H1 (cell line): ENCODE data around the gene POLR1D. TPM values are rescaled to one million over a fixed set of nuclear protein-coding genes. Genes with fewer than 3 reads are reported as not detected.

ENCODE experiments used
- JUN ChIP-seq: IDR thresholded peaks from 2 replicates; pipeline ENCODE4 v1.6.1; 2011; ENCODE audit warnings: low read depth, mild to moderate bottlenecking, improper control_type of control experiment, low read length
- SIX5 ChIP-seq: IDR thresholded peaks from 2 replicates; pipeline ENCODE4 v1.6.1; 2011; ENCODE audit warnings: mild to moderate bottlenecking, low read depth, low read length
- TAF7 ChIP-seq: optimal IDR thresholded peaks from 2 replicates; pipeline ENCODE3; 2011; ENCODE audit warnings: low read depth, mild to moderate bottlenecking, inconsistent platforms, low read length, moderate library complexity, borderline replicate concordance
- polyA plus RNA-seq, 7 experiments: library from polyadenylated mRNA; depleted of rRNA in 3 of 7; stranded (reverse) in 5 of 7; unstranded in 2 of 7; fragments of >200 nt in 5 of 7; fragments of 200-250 nt in 2 of 7; gene quantifications; 1 replicate in 5 of 7; 2 replicates in 1 of 7; 4 replicates in 1 of 7; pipeline versions ENCODE4 v1.2.1 to v1.2.3, GENCODE V29; 2011 to 2013; ENCODE audit warnings: missing spikeins in 2 of 7, mixed read lengths in 2 of 7
- total RNA-seq: library from RNA; stranded (reverse); fragmentation: NEBNext Ultra II Directional; extraction: Animal tissue kit (Norgen Biotek cat#: 25700); gene quantifications from 2 replicates; pipeline ENCODE4 v1.2.1, GENCODE V29; 2021

Gene POLR1D
- total and polyA plus RNA-seq, 2 of the 8 experiments (the other 6 are each of a cell fraction or from before 2014, with no cell fraction given), result 226 to 232 TPM

DNA sequence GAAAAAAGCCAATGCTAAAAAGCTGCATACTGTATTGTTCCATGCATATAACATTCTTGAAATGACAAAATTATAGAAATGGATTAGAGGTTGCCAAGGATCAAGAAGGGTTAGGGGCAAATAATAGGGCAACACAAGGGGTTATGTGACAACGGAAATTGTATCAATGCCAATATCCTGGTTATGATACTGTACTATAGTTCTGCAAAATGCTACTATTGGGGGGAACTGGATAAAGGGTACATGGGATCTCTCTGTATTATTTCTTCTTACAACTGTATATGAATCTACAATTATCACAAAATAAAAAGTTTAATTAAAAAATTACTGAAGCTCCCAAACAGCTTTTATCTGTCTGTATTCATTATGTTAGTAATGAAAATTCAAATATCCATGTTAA is 33.3 kb upstream of the POLR1D start (continued):
- no peak for TF ChIP-seq TAF7
- no peak for TF ChIP-seq SIX5
- TF ChIP-seq JUN, result no peak
